OCI-LY7 (cell line): ENCODE data around the gene PTP4A2.

Experiments used
- CTCF ChIP-seq: fragments of 200-600 bp; sonication (generic); conservative IDR thresholded peaks from 2 replicates; pipeline ENCODE4 v1.5.1; 2014; ENCODE audit warnings: mild to moderate bottlenecking, antibody characterized with exemption, low read length, moderate library complexity, mixed read lengths
- EZH2phosphoT487 ChIP-seq: fragments of 200-600 bp; sonication (generic); IDR thresholded peaks from 2 replicates; pipeline ENCODE4 v1.6.1; 2018; ENCODE audit warnings: low read depth, borderline replicate concordance, mild to moderate bottlenecking, mixed run types, antibody characterized with exemption, low read length, moderate library complexity, mixed read lengths

GRCh38 chr1:31977385-31978131 is 39.4 kb upstream of the PTP4A2 start:
- TF ChIP-seq CTCF, result peak; percentile 71
- no peak for TF ChIP-seq EZH2phosphoT487
